HG03439 (cell line): Measurements from ENCODE around the gene EFHC1.
"Not testable (repeated sequence)": the region's sequence is repeated elsewhere in the genome, so short reads cannot be mapped to it uniquely, and the experiment has no call there.

Source experiments
- ATAC-seq: cut with Tn5 transposase; IDR thresholded peaks from one replicate; pipeline ENCODE4 v1.9.1; 2021; ENCODE audit warnings: mild to moderate bottlenecking, moderate library complexity; ENCODE audit not compliant: unreplicated experiment

EFHC1 gene

DNA sequence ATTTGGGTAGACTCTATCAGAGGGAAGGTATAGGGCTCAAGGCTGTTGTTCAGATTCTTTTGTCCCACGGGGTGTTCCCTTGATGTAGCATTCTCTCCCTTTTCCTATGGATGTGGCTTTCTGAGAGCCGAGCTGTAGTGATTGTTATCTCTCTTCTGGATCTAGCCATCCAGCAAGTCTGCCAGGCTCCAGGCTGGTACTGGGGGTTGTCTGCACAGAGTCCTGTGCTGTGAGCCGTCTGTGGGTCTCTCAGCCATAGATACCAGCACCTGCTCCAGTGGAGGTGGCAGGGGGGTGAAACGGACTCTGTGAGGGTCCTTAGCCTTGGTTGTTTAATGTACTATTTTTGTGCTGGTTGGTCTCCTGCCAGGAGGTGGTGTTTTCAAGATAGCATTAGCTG lies 13.2 kb downstream of the EFHC1 start:
- ATAC-seq, result not testable (repeated sequence)

GRCh38 chr6:52435345-52435744 lies 15.2 kb downstream of the EFHC1 start:
- no peak for ATAC-seq

GRCh38 chr6:52438926-52439325 lies 18.8 kb downstream of the EFHC1 start:
- ATAC-seq, result no peak

GRCh38 chr6:52454556-52454955 lies 34.4 kb downstream of the EFHC1 start:
- ATAC-seq, result no peak

DNA sequence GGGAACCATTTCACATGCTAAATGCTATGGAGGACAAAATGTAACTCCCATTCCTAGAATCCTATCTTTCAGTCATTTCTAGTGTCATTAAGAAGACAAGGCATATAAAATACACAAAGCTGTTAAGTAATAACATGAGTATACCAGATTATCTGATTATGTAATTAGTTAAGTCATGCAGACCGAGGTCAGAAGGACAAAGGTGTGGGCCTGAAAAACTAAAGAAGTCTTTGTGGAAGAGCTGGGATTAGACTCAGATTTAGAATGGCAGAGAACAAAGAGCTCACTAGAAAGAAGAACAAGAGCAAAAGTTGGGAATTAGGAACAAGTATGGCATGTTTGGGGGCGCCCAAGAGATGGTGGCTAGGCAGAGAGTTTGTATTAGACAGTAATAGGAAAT lies 37.0 kb downstream of the EFHC1 start:
- no peak for ATAC-seq

DNA sequence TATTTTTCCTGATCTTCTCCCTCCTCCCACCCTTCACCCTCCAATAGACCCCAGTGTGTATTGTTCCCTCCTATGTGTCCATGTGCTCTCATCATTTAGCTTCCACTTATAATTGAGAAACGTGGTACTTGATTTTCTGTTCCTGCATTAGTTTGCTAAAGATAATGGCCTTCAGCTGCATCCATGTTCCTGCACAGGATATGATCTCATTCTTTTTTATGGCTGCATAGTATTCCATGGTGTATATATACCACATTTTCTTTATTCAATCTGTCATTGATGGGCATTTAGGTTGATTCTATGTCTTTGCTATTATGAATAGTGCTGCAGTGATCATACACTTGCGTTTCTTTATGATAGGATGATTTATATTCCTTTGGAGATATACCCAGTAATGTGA lies 41.1 kb downstream of the EFHC1 start:
- ATAC-seq, result not testable (repeated sequence)

- ATAC-seq, result no peak
Observed at GRCh38 chr6:52474173-52474572, 54.0 kb downstream of the EFHC1 start.

GRCh38 chr6:52475307-52475706 lies 55.2 kb downstream of the EFHC1 start:
- no peak for ATAC-seq

DNA sequence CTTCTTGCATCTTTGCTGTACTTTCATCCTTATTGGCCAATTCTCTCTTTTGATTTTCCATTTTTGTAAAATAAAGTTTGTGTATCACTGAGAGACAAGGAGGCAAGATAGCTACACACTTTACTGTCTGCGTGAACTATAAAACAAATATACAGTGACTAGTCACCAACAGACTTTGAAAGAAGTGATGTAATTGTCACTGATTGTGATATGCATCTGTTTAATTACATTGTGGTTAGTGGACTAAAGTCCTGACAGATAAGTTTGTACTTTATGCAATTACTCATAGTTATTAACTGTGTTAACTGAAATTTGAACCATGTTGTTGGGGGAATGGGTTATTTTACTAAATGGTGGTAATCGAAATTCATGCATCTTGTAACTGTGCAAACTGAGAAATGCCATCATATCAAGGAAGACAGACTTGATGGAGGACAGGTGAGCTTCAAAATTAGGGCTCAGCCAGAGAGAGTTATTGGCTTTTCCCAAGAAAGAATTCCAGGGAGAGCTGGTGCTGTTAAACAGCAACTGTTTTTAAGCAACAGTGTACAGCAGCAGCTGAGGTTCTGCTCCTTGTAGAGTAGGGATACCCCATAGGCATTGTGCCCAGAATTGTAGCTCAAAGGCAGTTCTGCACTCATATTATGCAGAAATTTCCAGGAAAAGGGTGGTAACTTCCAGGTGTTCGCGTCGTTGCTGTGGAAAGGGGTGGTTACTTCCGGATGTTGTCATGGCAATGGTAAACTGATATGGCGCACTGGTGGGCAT lies 62.9 kb downstream of the EFHC1 start:
- ATAC-seq, result no peak

DNA sequence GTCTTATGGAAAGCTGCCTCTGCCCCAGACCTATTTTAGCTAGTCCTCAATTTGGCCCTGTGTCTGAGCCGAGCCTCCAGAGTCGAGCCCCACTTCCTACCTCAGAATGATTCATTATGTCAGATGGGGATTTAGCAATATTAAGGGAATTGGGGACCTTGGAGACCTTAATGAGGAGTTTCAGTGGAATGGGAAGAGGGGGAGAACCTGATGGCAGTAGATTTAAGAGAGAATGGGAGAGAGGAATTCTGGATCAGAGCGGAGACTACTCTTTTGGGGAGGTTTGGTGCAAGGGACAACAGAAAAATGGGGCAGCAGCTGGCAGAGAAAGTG lies 63.5 kb downstream of the EFHC1 start:
- no peak for ATAC-seq

- no peak for ATAC-seq
Observed at GRCh38 chr6:52489881-52490280, 69.7 kb downstream of the EFHC1 start.

DNA sequence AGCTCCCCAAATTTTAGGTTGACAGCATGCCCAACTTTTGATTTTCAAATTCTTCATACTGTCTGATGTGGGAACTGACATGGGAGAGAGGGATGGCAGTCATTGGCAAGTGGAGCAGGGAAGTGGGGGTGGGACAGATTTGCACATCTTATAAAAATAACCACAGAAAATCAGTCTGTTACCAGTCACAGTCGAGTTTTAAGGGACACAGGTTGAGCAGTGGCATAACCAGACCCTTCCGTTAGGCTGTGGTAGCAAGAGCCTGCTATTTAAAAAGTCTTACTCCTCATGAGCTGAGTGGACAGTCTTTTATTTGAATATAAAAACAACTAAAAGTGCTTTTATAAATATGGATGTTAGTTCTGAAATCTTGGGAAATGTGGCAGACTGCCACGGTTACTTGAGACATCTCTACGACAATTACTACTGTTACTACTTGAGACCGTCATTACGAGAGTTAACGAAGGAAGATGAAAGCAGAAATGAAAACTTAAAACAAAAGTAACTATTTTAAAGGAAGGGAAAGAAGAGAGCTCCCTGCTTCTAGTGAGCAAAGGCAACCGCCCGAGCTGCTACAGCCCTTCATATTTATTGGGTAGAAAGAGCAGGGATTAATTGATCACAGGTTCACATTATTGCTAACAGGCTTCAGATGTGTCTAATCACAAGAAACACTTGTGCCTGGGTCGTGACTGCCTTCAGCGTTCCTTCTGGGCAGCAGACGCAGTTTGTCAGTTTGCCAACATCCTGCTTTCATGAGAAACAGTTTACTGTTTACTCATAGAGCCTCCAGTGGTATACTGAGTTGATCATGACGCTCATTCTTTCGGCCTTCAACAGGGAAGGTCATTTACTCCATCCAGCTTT lies 71.3 kb downstream of the EFHC1 start:
- ATAC-seq, result peak; percentile 70

GRCh38 chr6:52493669-52494068 lies 73.5 kb downstream of the EFHC1 start:
- ATAC-seq, result no peak

DNA sequence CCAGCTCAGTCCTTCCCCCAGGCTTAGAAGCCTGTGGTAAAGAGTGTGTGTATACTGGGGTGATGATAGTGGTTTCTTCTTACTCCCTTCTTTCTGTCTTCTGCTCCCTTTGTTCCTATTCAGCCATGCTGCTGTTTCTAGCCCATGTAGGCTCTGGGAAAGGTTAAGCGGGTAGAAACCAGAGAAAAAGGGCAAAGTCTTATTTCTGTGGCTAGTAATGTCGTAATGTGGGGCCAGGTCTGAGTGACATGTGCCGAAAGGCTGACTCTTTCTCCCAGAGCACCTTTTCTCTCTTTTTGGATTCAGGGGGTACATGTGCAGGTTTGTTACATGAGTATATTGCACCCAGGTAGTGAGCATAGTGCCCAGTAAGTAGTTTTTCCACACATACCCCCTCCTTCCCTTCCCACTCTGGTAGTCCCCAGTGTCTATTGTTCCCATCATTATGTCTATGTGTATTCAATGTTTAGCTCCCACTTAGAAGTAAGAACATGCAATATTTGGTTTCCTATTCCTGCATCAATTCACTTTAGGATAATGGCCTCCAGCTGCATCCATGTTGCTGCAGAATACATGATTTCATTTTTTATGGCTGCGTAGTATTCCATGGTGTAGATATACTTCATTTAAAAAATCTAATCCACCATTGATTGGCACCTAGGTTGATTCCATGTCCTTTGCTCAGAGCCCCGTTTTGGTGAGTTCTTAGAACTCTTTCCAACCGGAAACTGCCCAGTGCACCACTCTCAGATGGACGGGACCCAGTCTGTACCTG lies 74.3 kb downstream of the EFHC1 start:
- ATAC-seq, result no peak

- ATAC-seq, result no peak
Observed at GRCh38 chr6:52495922-52496321, 75.8 kb downstream of the EFHC1 start.

DNA sequence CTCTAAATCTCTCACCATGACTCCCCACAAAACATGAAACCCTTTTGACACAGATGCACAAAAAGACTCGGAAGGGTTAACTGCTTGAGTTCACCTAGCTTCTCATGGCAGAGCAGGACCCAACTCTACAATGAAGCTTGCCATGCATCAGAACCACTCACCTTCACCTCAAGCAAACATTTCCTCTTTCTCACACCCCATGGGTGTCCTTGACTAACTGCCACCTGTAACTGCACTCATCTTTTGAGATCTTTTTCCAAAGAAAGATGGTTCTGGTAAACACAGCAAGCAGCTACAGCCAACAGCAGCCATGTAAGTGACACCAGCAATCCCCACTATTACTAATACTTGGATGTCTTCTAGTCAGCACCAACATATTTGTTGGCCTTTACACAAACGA lies 76.5 kb downstream of the EFHC1 start:
- ATAC-seq, result no peak

GRCh38 chr6:52497652-52498408 lies 77.7 kb downstream of the EFHC1 start:
- peak; percentile 86 for ATAC-seq

- ATAC-seq, result peak; percentile 41
Observed at GRCh38 chr6:52498538-52499017, 78.4 kb downstream of the EFHC1 start.

DNA sequence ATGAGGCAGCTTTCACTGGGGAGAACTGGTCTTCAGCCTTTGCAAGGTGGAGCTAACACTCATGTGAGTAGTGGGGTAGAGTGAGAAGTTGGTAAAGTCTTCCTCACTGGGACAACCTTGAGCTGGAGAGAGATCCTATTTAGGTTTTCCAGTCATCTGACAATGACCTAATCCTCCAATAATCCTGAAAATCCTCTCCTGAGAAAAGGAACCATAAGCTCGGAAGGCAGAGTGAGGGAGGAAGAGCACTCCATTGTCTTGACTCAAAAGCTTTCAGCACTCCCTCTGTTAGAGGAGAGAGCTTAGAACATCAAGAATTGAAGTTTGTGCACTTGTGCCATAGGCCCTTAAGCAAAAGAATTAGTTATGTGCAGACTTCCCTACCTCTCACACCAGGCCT lies 78.9 kb downstream of the EFHC1 start:
- ATAC-seq, result no peak

DNA sequence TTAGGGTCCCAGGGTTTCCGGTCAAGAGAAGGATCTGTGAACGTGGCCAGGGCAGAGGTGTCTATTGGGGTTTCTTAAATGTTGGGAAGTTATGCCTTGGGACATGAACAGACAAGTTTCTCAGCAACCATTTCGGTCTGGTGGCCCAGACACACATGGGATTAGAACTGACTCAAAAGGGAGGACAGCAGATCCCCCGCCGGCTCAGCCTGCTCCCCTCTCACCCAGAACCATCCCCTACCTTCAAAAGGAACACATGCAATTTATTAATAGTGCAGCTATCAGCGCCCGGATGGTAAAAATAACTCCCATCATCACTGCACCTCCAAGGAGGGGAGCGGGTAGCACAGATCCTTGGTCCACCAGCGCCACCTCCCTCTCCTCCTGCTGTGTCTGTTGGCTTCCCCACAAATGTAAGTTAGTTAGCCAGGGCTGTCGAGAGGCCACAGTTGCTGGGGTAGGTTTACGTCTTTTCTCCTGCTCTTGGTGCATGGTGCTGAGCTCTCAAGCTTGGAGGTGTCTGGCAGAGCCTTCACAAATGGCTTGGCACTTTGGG lies 79.6 kb downstream of the EFHC1 start:
- ATAC-seq, result no peak
